Trophoblast cell (in vitro differentiated cells and primary cell): ENCODE data around the gene PTH1R.

Source experiments
- DNase-seq, 2 donors: peaks; one replicate each; pipeline ENCODE4 v3.0.0-alpha.2; 2016
- H2AFZ ChIP-seq: 2 replicates; pipeline ENCODE4 v1.6.1; 2013; ENCODE audit warnings: low read length, moderate library complexity, mild to moderate bottlenecking; ENCODE audit not compliant: insufficient read depth, poor library complexity
- H2AK5ac ChIP-seq: 2 replicates; pipeline ENCODE4 v1.6.1; 2013; ENCODE audit warnings: mild to moderate bottlenecking, low read length
- H2BK120ac ChIP-seq: 2 replicates; pipeline ENCODE4 v1.6.1; 2013; ENCODE audit warnings: low read length, mild to moderate bottlenecking, moderate library complexity; ENCODE audit not compliant: insufficient read depth, poor library complexity
- H2BK12ac ChIP-seq: 2 replicates; pipeline ENCODE4 v1.6.1; 2013; ENCODE audit warnings: mild to moderate bottlenecking, low read length, moderate library complexity
- H2BK5ac ChIP-seq: 2 replicates; pipeline ENCODE4 v1.6.1; 2013; ENCODE audit warnings: low read length, low read depth, moderate library complexity, mild to moderate bottlenecking; ENCODE audit not compliant: poor library complexity
- H3K14ac ChIP-seq: 2 replicates; pipeline ENCODE4 v1.6.1; 2013; ENCODE audit warnings: mild to moderate bottlenecking, low read length
- H3K18ac ChIP-seq: 2 replicates; pipeline ENCODE4 v1.6.1; 2013; ENCODE audit warnings: mild to moderate bottlenecking, low read length
- H3K23ac ChIP-seq: 2 replicates; pipeline ENCODE4 v1.6.1; 2013; ENCODE audit warnings: low read length
- H3K27ac ChIP-seq: 2 replicates; pipeline ENCODE4 v1.5.1; 2013; ENCODE audit warnings: low read depth, mild to moderate bottlenecking, inconsistent platforms, low read length, moderate library complexity
- H3K27me3 ChIP-seq: 2 replicates; pipeline ENCODE4 v1.6.1; 2013; ENCODE audit warnings: inconsistent platforms, mild to moderate bottlenecking, low read length, moderate library complexity; ENCODE audit not compliant: insufficient read depth
- H3K36me3 ChIP-seq, 2 experiments: 1 replicate in 1 of 2; 2 replicates in 1 of 2; pipeline ENCODE4 v1.6.1; 2013; ENCODE audit warnings: low read length in 2 of 2, mild to moderate bottlenecking in 2 of 2, moderate library complexity in 1 of 2; ENCODE audit not compliant: insufficient read depth in 2 of 2, control insufficient read depth in 1 of 2
- H3K4ac ChIP-seq: 2 replicates; pipeline ENCODE4 v1.6.1; 2013; ENCODE audit warnings: low read depth, mild to moderate bottlenecking, low read length, moderate library complexity
- H3K4me1 ChIP-seq, 2 experiments: 1 replicate in 1 of 2; 2 replicates in 1 of 2; pipeline ENCODE4 v1.6.1; 2013; ENCODE audit warnings: low read length in 2 of 2, mild to moderate bottlenecking in 2 of 2, moderate library complexity in 1 of 2; ENCODE audit not compliant: insufficient read depth in 2 of 2, control insufficient read depth in 1 of 2
- H3K4me2 ChIP-seq: 2 replicates; pipeline ENCODE4 v1.6.1; 2013; ENCODE audit warnings: inconsistent platforms, mild to moderate bottlenecking, low read length, moderate library complexity
- H3K4me3 ChIP-seq: 2 replicates; pipeline ENCODE4 v1.5.1; 2013; ENCODE audit warnings: mild to moderate bottlenecking, low read depth, low read length, inconsistent platforms
- H3K79me1 ChIP-seq: one replicate; pipeline ENCODE4 v1.6.1; 2013; ENCODE audit warnings: low read length
- H3K79me2 ChIP-seq: 2 replicates; pipeline ENCODE4 v1.6.1; 2013; ENCODE audit warnings: low read length, mild to moderate bottlenecking; ENCODE audit not compliant: control insufficient read depth, insufficient read depth, poor library complexity
- H3K9ac ChIP-seq: 2 replicates; pipeline ENCODE4 v1.6.1; 2013; ENCODE audit warnings: mild to moderate bottlenecking, low read length
- H3K9me3 ChIP-seq: 2 replicates; pipeline ENCODE4 v1.6.1; 2013; ENCODE audit warnings: low read depth, mild to moderate bottlenecking, control low read depth, inconsistent platforms, low read length; ENCODE audit not compliant: insufficient read depth
- H4K12ac ChIP-seq: 2 replicates; pipeline ENCODE4 v1.6.1; 2013; ENCODE audit warnings: low read depth, mild to moderate bottlenecking, low read length, moderate library complexity
- H4K8ac ChIP-seq: 2 replicates; pipeline ENCODE4 v1.6.1; 2013; ENCODE audit warnings: low read depth, mild to moderate bottlenecking, low read length, moderate library complexity
- H4K91ac ChIP-seq: one replicate; pipeline ENCODE4 v1.6.1; 2013; ENCODE audit warnings: low read depth, mild to moderate bottlenecking, low read length, moderate library complexity
- whole genome bisulfite sequencing: extraction: QIAGEN DNeasy Blood & Tissue Kit; methylation state at CpG from one replicate; pipeline ENCODE4 v1.1.7; 2013; ENCODE audit warnings: missing lambda C conversion rate; ENCODE audit not compliant: insufficient read length, insufficient coverage; ENCODE audit errors: extremely low coverage; 5-methylcytosine and 5-hydroxymethylcytosine counted together

The PTH1R gene

GRCh38 chr3:46943237-46944187, 66.0 kb downstream of the PTH1R start:
- no peak overlapping the region for H3K27ac ChIP-seq
- no peak overlapping the region for H2BK120ac ChIP-seq
- peaks cover 47 to 56% of the 10 kb centered on the region in 2 experiments for H3K4me1 ChIP-seq
- peaks cover 12% of the 10 kb centered on the region for H3K79me2 ChIP-seq
- H3K9ac ChIP-seq, result no peak overlapping the region
- H3K23ac ChIP-seq, result no peak overlapping the region
- no peak overlapping the region for H4K91ac ChIP-seq
- peaks cover 1% of the 10 kb centered on the region for H3K9me3 ChIP-seq
- H3K36me3 ChIP-seq, result peaks cover 28 to 32% of the 10 kb centered on the region in 2 experiments
- H4K12ac ChIP-seq, result no peak overlapping the region
- no peak overlapping the region for H3K14ac ChIP-seq
- WGBS, result no CpG with 5 or more reads among the region's 12 CpGs
- no peak overlapping the region for H3K4ac ChIP-seq
- H3K4me2 ChIP-seq, result no peak overlapping the region
- H2BK12ac ChIP-seq, result no peak overlapping the region
- H3K27me3 ChIP-seq, result no peaks in the 10 kb centered on the region
- no peak overlapping the region for H2BK5ac ChIP-seq
- DNase-seq, result no peak
- H2AFZ ChIP-seq, result no peak overlapping the region
- no peak overlapping the region for H4K8ac ChIP-seq
- H3K79me1 ChIP-seq, result peaks cover 4% of the 10 kb centered on the region
- peak overlapping the region; percentile 11 for H3K18ac ChIP-seq
- H3K4me3 ChIP-seq, result no peak overlapping the region
- no peak overlapping the region for H2AK5ac ChIP-seq

GRCh38 chr3:46944191-46944590, 66.7 kb downstream of the PTH1R start:
- peak overlapping the region; percentile 29 for H2BK5ac ChIP-seq
- peak overlapping the region; percentile 35 for H2AK5ac ChIP-seq
- peak overlapping the region; percentile 12 for H2BK120ac ChIP-seq
- no peak overlapping the region for H3K18ac ChIP-seq
- peaks cover 22 to 26% of the 10 kb centered on the region in 2 experiments for H3K36me3 ChIP-seq
- no peak overlapping the region for H4K8ac ChIP-seq
- no peak for DNase-seq
- H3K4ac ChIP-seq, result peak overlapping the region; percentile 54
- H3K4me2 ChIP-seq, result no peak overlapping the region
- H3K79me1 ChIP-seq, result peaks cover 4% of the 10 kb centered on the region
- peaks cover 13% of the 10 kb centered on the region for H3K79me2 ChIP-seq
- WGBS, result no CpG with 5 or more reads among the region's 8 CpGs
- H3K14ac ChIP-seq, result no peak overlapping the region
- H3K27ac ChIP-seq, result no peak overlapping the region
- no peak overlapping the region for H3K23ac ChIP-seq
- no peak overlapping the region for H4K91ac ChIP-seq
- H4K12ac ChIP-seq, result no peak overlapping the region
- no peak overlapping the region for H2AFZ ChIP-seq
- H2BK12ac ChIP-seq, result peak overlapping the region; percentile 32
- H3K27me3 ChIP-seq, result no peaks in the 10 kb centered on the region
- H3K9me3 ChIP-seq, result peaks cover 1% of the 10 kb centered on the region
- peaks cover 54 to 63% of the 10 kb centered on the region in 2 experiments for H3K4me1 ChIP-seq
- no peak overlapping the region for H3K4me3 ChIP-seq
- H3K9ac ChIP-seq, result no peak overlapping the region

- no peak overlapping the region for H2AK5ac ChIP-seq
- peaks cover 4% of the 10 kb centered on the region for H3K79me1 ChIP-seq
- H4K91ac ChIP-seq, result no peak overlapping the region
- peak overlapping the region; percentile 73 for H3K4ac ChIP-seq
- H3K18ac ChIP-seq, result peak overlapping the region; percentile 3
- no peaks in the 10 kb centered on the region for H3K27me3 ChIP-seq
- no peak overlapping the region for H3K14ac ChIP-seq
- no peak overlapping the region for H4K8ac ChIP-seq
- H3K4me2 ChIP-seq, result no peak overlapping the region
- WGBS, result no CpG with 5 or more reads among the region's 6 CpGs
- H3K36me3 ChIP-seq, result peaks cover 6 to 8% of the 10 kb centered on the region in 2 experiments
- peaks cover 58 to 67% of the 10 kb centered on the region in 2 experiments for H3K4me1 ChIP-seq
- no peak overlapping the region for H3K4me3 ChIP-seq
- peaks cover 1% of the 10 kb centered on the region for H3K9me3 ChIP-seq
- no peak overlapping the region for H3K9ac ChIP-seq
- peak overlapping the region; percentile 12 for H2AFZ ChIP-seq
- peak; percentile 93 to 96 for DNase-seq
- H3K27ac ChIP-seq, result no peak overlapping the region
- H2BK120ac ChIP-seq, result no peak overlapping the region
- H2BK5ac ChIP-seq, result no peak overlapping the region
- peaks cover 13% of the 10 kb centered on the region for H3K79me2 ChIP-seq
- H3K23ac ChIP-seq, result no peak overlapping the region
- no peak overlapping the region for H2BK12ac ChIP-seq
- H4K12ac ChIP-seq, result no peak overlapping the region
These were observed 68.9 kb downstream of the PTH1R start for GRCh38 chr3:46946416-46946815.

- peaks cover 15% of the 10 kb centered on the region for H3K79me2 ChIP-seq
- H3K4ac ChIP-seq, result peak overlapping the region; percentile 73
- H2AFZ ChIP-seq, result no peak overlapping the region
- peaks cover 6 to 7% of the 10 kb centered on the region in 2 experiments for H3K36me3 ChIP-seq
- no peak overlapping the region for H3K4me2 ChIP-seq
- H3K14ac ChIP-seq, result no peak overlapping the region
- H3K27me3 ChIP-seq, result no peaks in the 10 kb centered on the region
- peaks cover 1% of the 10 kb centered on the region for H3K9me3 ChIP-seq
- H3K4me1 ChIP-seq, result peaks cover 58 to 67% of the 10 kb centered on the region in 2 experiments
- H4K8ac ChIP-seq, result no peak overlapping the region
- no peak overlapping the region for H2AK5ac ChIP-seq
- no peak overlapping the region for H3K9ac ChIP-seq
- H3K18ac ChIP-seq, result peak overlapping the region; percentile 10
- peak; percentile 57 to 69 for DNase-seq
- no peak overlapping the region for H3K4me3 ChIP-seq
- no CpG with 5 or more reads among the region's 7 CpGs for WGBS
- no peak overlapping the region for H3K27ac ChIP-seq
- H2BK12ac ChIP-seq, result no peak overlapping the region
- no peak overlapping the region for H2BK120ac ChIP-seq
- no peak overlapping the region for H2BK5ac ChIP-seq
- H3K23ac ChIP-seq, result no peak overlapping the region
- no peak overlapping the region for H4K12ac ChIP-seq
- H3K79me1 ChIP-seq, result peaks cover 4% of the 10 kb centered on the region
- H4K91ac ChIP-seq, result no peak overlapping the region
These were observed 69.5 kb downstream of the PTH1R start for GRCh38 chr3:46946856-46947545.
